ENCODE data around the gene NFAM1.

Gene NFAM1

GRCh38 chr22:42416671-42417230, 15.5 kb downstream of the NFAM1 start:
- no peak overlapping the region for H3K4me3 ChIP-seq (ENCODE audit: low read depth, low read length)
- TF ChIP-seq CTCF (conservative IDR thresholded peaks at IDR 0.05; ENCODE audit: low read depth, low read length): no peak
- DNase-seq (ENCODE audit: low read depth): no peak

GRCh38 chr22:42414565-42415303, 17.5 kb downstream of the NFAM1 start:
- TF ChIP-seq CTCF (conservative IDR thresholded peaks at IDR 0.05; ENCODE audit: low read depth, low read length): no peak
- no peak overlapping the region for H3K4me3 ChIP-seq (ENCODE audit: low read depth, low read length)
- no peak for DNase-seq (ENCODE audit: low read depth)

GRCh38 chr22:42414021-42414420, 18.2 kb downstream of the NFAM1 start:
- H3K4me3 ChIP-seq (ENCODE audit: low read depth, low read length): no peak overlapping the region
- no peak for DNase-seq (ENCODE audit: low read depth)
- TF ChIP-seq CTCF (conservative IDR thresholded peaks at IDR 0.05; ENCODE audit: low read depth, low read length): no peak

- no peak for TF ChIP-seq CTCF (conservative IDR thresholded peaks at IDR 0.05; ENCODE audit: low read depth, low read length)
- no peak overlapping the region for H3K4me3 ChIP-seq (ENCODE audit: low read depth, low read length)
- DNase-seq (ENCODE audit: low read depth): no peak
These were observed 19.4 kb downstream of the NFAM1 start for GRCh38 chr22:42412744-42413333.

- no peak overlapping the region for H3K4me3 ChIP-seq (ENCODE audit: low read depth, low read length)
- TF ChIP-seq CTCF (conservative IDR thresholded peaks at IDR 0.05; ENCODE audit: low read depth, low read length): no peak
- no peak for DNase-seq (ENCODE audit: low read depth)
These were observed 21.5 kb downstream of the NFAM1 start for GRCh38 chr22:42410708-42411107.

- TF ChIP-seq CTCF (conservative IDR thresholded peaks at IDR 0.05; ENCODE audit: low read depth, low read length): no peak
- no peak for DNase-seq (ENCODE audit: low read depth)
- H3K4me3 ChIP-seq (ENCODE audit: low read depth, low read length): no peak overlapping the region
These were observed 23.2 kb downstream of the NFAM1 start for GRCh38 chr22:42408810-42409529.
